NOMO-1 treated with dmso at 0.1 percent for 144 hours (cell line): ENCODE data around the gene AJAP1.

Experiments
- DNase-seq: peaks from one replicate; lab custom pipeline; 2025; ENCODE audit not compliant: unreplicated experiment; lab: John Stamatoyannopoulos, UW

AJAP1 gene

GRCh38 chr1:4801192-4801924 lies 146.9 kb downstream of the AJAP1 start:
- no peak for DNase-seq

- no peak for DNase-seq
Observed at GRCh38 chr1:4802024-4802423, 147.6 kb downstream of the AJAP1 start.

- no peak for DNase-seq
Observed at GRCh38 chr1:4803335-4803734, 148.9 kb downstream of the AJAP1 start.

GRCh38 chr1:4805987-4806386 lies 151.6 kb downstream of the AJAP1 start:
- DNase-seq = no peak

GRCh38 chr1:4820543-4820942 lies 166.1 kb downstream of the AJAP1 start:
- DNase-seq = no peak

GRCh38 chr1:4825800-4826450 lies 171.5 kb downstream of the AJAP1 start:
- DNase-seq = no peak

- DNase-seq = no peak
Observed at GRCh38 chr1:4830707-4831106, 176.3 kb downstream of the AJAP1 start.

- no peak for DNase-seq
Observed at GRCh38 chr1:4836574-4836973, 182.2 kb downstream of the AJAP1 start.

- DNase-seq = no peak
Observed at GRCh38 chr1:4837031-4837600, 182.7 kb downstream of the AJAP1 start.

GRCh38 chr1:4837752-4838151 lies 183.3 kb downstream of the AJAP1 start:
- no peak for DNase-seq

GRCh38 chr1:4838231-4838630 lies 183.8 kb downstream of the AJAP1 start:
- DNase-seq = no peak
